Measurements from ENCODE around the gene SAG.

- TF ChIP-seq POLR2A (IDR thresholded peaks at IDR 0.05) (no peak), CTCF (IDR thresholded peaks at IDR 0.05) (no peak)
These were observed 27.4 kb upstream of the SAG start for GRCh38 chr2:233280114-233280693.

Measured in testis (tissue), 2 donors.